KG1 (cell line): ENCODE measurements around the gene ALPP.
"Not testable (repeated sequence)": the region's sequence is repeated elsewhere in the genome, so short reads cannot be mapped to it uniquely, and the experiment has no call there.

Experiments used
- DNase-seq: peaks from one replicate; lab custom pipeline; 2025; lab: John Stamatoyannopoulos, UW

The ALPP gene

GRCh38 chr2:232406556-232407310 lies 28.2 kb downstream of the ALPP start, which contains the start of gene ALPG:
ALPG (plus strand) TSS chr2:232406844; CDS start chr2:232406895, 51 bp downstream.
- no peak for DNase-seq

GRCh38 chr2:232407428-232408150 lies 29.0 kb downstream of the ALPP start:
- not testable (repeated sequence) for DNase-seq

GRCh38 chr2:232408269-232408668 lies 29.7 kb downstream of the ALPP start:
- DNase-seq, result not testable (repeated sequence)

GRCh38 chr2:232409617-232410016 lies 31.1 kb downstream of the ALPP start:
- DNase-seq, result not testable (repeated sequence)

- DNase-seq, result no peak
Measured at GRCh38 chr2:232410238-232410900, 31.8 kb downstream of the ALPP start.

- no peak for DNase-seq
Measured at GRCh38 chr2:232411901-232412629, 33.5 kb downstream of the ALPP start.

- DNase-seq, result no peak
Measured at GRCh38 chr2:232412986-232413385, 34.4 kb downstream of the ALPP start.

GRCh38 chr2:232415138-232415690 lies 36.7 kb downstream of the ALPP start:
- DNase-seq, result no peak

- no peak for DNase-seq
Measured at GRCh38 chr2:232415736-232416520, 37.4 kb downstream of the ALPP start.

GRCh38 chr2:232416521-232417470 lies 38.2 kb downstream of the ALPP start:
- no peak for DNase-seq

GRCh38 chr2:232417489-232417888 lies 38.9 kb downstream of the ALPP start:
- no peak for DNase-seq

GRCh38 chr2:232418056-232418455 lies 39.5 kb downstream of the ALPP start:
- no peak for DNase-seq

- DNase-seq, result no peak
Measured at GRCh38 chr2:232418466-232419244, 40.1 kb downstream of the ALPP start.

GRCh38 chr2:232419245-232420072 lies 40.9 kb downstream of the ALPP start:
- no peak for DNase-seq

GRCh38 chr2:232420073-232420454 lies 41.5 kb downstream of the ALPP start:
- no peak for DNase-seq

GRCh38 chr2:232420463-232421188 lies 42.1 kb downstream of the ALPP start:
- no peak for DNase-seq

GRCh38 chr2:232421189-232421785 lies 42.7 kb downstream of the ALPP start:
- no peak for DNase-seq
